Spleen (tissue), 13 donors: ENCODE data around the gene PGAM2. TPM values are rescaled to one million over a fixed set of nuclear protein-coding genes. Genes with fewer than 3 reads are reported as not detected.
A peak's percentile ranks its signal among the peaks of the same experiment; 100 is the strongest.

ENCODE experiments used
- DNase-seq: peaks from one replicate; pipeline ENCODE4 v3.0.0-alpha.2; 2020
- H3K27ac ChIP-seq, 8 donors: fragments of 200-600 bp; sonication (generic) in 7 of 8; 1 replicate in 4 of 8; 2 replicates in 4 of 8; pipeline versions ENCODE4 v1.5.0 to v1.8.0; 2016 to 2021; ENCODE audit warnings: inconsistent platforms in 4 of 8, mild to moderate bottlenecking in 4 of 8, moderate library complexity in 1 of 8
- H3K27me3 ChIP-seq, 7 donors: fragments of 200-600 bp; sonication (generic) in 6 of 7; replicated peaks in 1 of 7; 1 replicate in 4 of 7; 2 replicates in 3 of 7; pipeline versions ENCODE4 v1.5.0 to v1.8.0; 2016 to 2021; ENCODE audit warnings: inconsistent platforms in 3 of 7, mild to moderate bottlenecking in 1 of 7
- H3K36me3 ChIP-seq, 6 donors: fragments of 200-600 bp; sonication (generic) in 5 of 6; 1 replicate in 4 of 6; 2 replicates in 2 of 6; pipeline versions ENCODE4 v1.5.0 to v1.8.0; 2016 to 2021; ENCODE audit warnings: inconsistent platforms in 2 of 6
- H3K4me1 ChIP-seq, 6 donors: fragments of 200-600 bp; sonication (generic) in 5 of 6; 1 replicate in 3 of 6; 2 replicates in 3 of 6; pipeline versions ENCODE4 v1.5.0 to v1.8.0; 2016 to 2021; ENCODE audit warnings: inconsistent platforms in 3 of 6
- H3K4me3 ChIP-seq, 8 donors: fragments of 200-600 bp; sonication (generic) in 7 of 8; 1 replicate in 4 of 8; 2 replicates in 4 of 8; pipeline versions ENCODE4 v1.5.0 to v1.8.0; 2016 to 2021; ENCODE audit warnings: inconsistent platforms in 4 of 8, mild to moderate bottlenecking in 4 of 8, moderate library complexity in 2 of 8
- H3K9me3 ChIP-seq, 8 donors: fragments of 200-600 bp; sonication (generic) in 7 of 8; 1 replicate in 4 of 8; 2 replicates in 4 of 8; pipeline versions ENCODE4 v1.5.0 to v1.8.0; 2016 to 2021; ENCODE audit warnings: inconsistent platforms in 4 of 8
- CTCF ChIP-seq, 11 experiments: fragments of 200-600 bp in 7 of 11; fragments of 450-650 bp in 4 of 11; sonication (generic) in 4 of 11; IDR thresholded peaks in 8 of 11; conservative IDR thresholded peaks in 3 of 11; 1 replicate in 7 of 11; 2 replicates in 4 of 11; pipeline versions ENCODE4 v1.4.0 to v1.8.0; 2016 to 2021; ENCODE audit warnings: antibody characterized with exemption in 11 of 11, inconsistent platforms in 4 of 11, mild to moderate bottlenecking in 1 of 11
- POLR2A ChIP-seq, 3 donors: fragments of 450-650 bp; IDR thresholded peaks; one replicate each; pipeline ENCODE4 v1.5.1; 2017; ENCODE audit warnings: antibody characterized with exemption in 3 of 3, mild to moderate bottlenecking in 1 of 3
- POLR2AphosphoS5 ChIP-seq, 3 donors: sonication (generic); formaldehyde crosslinking; IDR thresholded peaks; one replicate each; pipeline ENCODE4 v1.5.1; 2017; ENCODE audit warnings: antibody characterized with exemption in 3 of 3
- WGBS, 5 donors: extraction: QIAGEN DNeasy Blood & Tissue Kit in 3 of 5; methylation state at CpG; one replicate each; pipeline versions ENCODE4 v1.1.5 to v1.1.7; 2013 to 2018; 5-methylcytosine and 5-hydroxymethylcytosine counted together
- intact Hi-C: fragments of 100-400 bp; cut with DNase I; formaldehyde crosslinking; loops from one replicate; pipeline ENCODE4 v1.15.0; 2023; ENCODE audit warnings: low total_unique reads
- long read RNA-seq, 2 donors: transcript quantifications; one replicate each; lab custom pipeline, GENCODE V29; 2026
- polyA plus RNA-seq, 3 donors: library from polyadenylated mRNA; stranded (reverse); fragments of 200-250 nt; gene quantifications; one replicate each; pipeline ENCODE4 v1.2.1, GENCODE V29; 2013
- total RNA-seq, 7 donors: library from RNA; depleted of rRNA in 3 of 7; stranded (reverse); fragments of >200 nt in 3 of 7; fragmentation: NEBNext Ultra II Directional in 4 of 7; extraction: Animal tissue kit (Norgen Biotek cat#: 25700) in 4 of 7; gene quantifications; one replicate each; pipeline versions ENCODE4 v1.1.0 to v1.2.1, GENCODE V29; 2016 to 2021
- donor health status: healthy with polysubstance abuse.
- donor health status: DM: no; HTN: no; CAD: no; lungs with moderate emphysema.
- donor health status: DM: no; HTN: no; CAD: no.
- donor health status: Bipolar disorder and iron deficiency.
- donor health status: healthy.
- donor health status: DM: no; HTN: no; CAD: no.
- donor health status: DM: yes; HTN: yes; CAD: no.

The PGAM2 gene
- total RNA-seq (1 to 10 TPM in 4 of 7 donors, under 1 TPM in 2, not detected in 1; 0.75 to 2.8 (median 1.2) TPM), polyA plus RNA-seq (1 to 10 TPM; 1.6 to 4.0 (median 2.6) TPM)
- long read RNA-seq, donor 1 = 0 reads
- long read RNA-seq, donor 2, partial matches to known transcripts = 0 of 3 reads
- long read RNA-seq, donor 2, other reads (novel, unspliced or antisense) = 0 of 3 reads

GRCh38 chr7:44065431-44066110 lies at the start of gene PGAM2:
PGAM2 (minus strand) TSS chr7:44065567; CDS start chr7:44065529, 38 bp downstream.
- Histone ChIP-seq H3K9me3 (no peaks in the 10 kb centered on the region), H3K27me3 (no peaks in the 10 kb centered on the region), H3K4me1 (peaks cover 18 to 80% (median 59%) of the 10 kb centered on the region in 6 donors), H3K36me3 (peaks cover 0 to 29% (median 19%) of the 10 kb centered on the region in 6 donors), H3K27ac (peak within 1 kb of the TSS in 4 of 8 donors; percentile 2 to 30 (median 16)), H3K4me3 (peak within 1 kb of the TSS in 1 of 8 donors; percentile 2)
- DNase-seq = peak; percentile 79
- 26 to 39% (median 33%) methylated on average over 14 of the region's 14 CpGs for WGBS, 5 donors
- peak; percentile 49 to 74 (median 73) for TF ChIP-seq POLR2AphosphoS5 (IDR thresholded peaks at IDR 0.05)
- no peak for TF ChIP-seq CTCF (IDR thresholded peaks at IDR 0.05 in 8 of 11, conservative IDR thresholded peaks at IDR 0.05 in 3 of 11)
- intact Hi-C loops = no loop called here

GRCh38 chr7:44114586-44115310 lies 49.4 kb upstream of the PGAM2 start:
- peak; percentile 51 for DNase-seq
- Histone ChIP-seq H3K9me3 (no peaks in the 10 kb centered on the region), H3K4me1 (no peaks in the 10 kb centered on the region), H3K27ac (no peak overlapping the region), H3K27me3 (no peaks in the 10 kb centered on the region), H3K36me3 (peaks cover 0 to 100% (median 53%) of the 10 kb centered on the region in 6 donors), H3K4me3 (no peak overlapping the region)
- TF ChIP-seq POLR2AphosphoS5 (IDR thresholded peaks at IDR 0.05) = peak in 1 of 3 donors; percentile 43
- no peak for TF ChIP-seq POLR2A (IDR thresholded peaks at IDR 0.05)
- 76 to 88% (median 86%) methylated on average over 7 to 12 of the region's 12 CpGs for WGBS, 5 donors
- intact Hi-C loops = no loop called here

DNA sequence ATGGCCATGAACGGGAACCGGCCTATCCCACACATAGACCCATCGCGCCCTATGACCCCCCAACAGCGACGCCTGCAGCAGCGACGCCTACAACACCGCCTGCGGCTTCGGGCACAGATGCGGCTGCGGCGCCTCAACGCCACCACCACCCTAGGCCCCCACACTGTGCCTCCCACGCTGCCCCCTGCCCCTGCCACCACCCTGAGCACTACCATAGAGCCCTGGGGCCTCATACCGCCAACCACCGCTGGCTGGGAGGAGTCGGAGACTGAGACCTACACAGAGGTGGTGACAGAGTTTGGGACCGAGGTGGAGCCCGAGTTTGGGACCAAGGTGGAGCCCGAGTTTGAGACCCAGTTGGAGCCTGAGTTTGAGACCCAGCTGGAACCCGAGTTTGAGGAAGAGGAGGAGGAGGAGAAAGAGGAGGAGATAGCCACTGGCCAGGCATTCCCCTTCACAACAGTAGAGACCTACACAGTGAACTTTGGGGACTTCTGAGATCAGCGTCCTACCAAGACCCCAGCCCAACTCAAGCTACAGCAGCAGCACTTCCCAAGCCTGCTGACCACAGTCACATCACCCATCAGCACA lies 48.5 kb upstream of the PGAM2 start:
- no peak for DNase-seq
- Histone ChIP-seq H3K4me1 (no peaks in the 10 kb centered on the region), H3K9me3 (no peaks in the 10 kb centered on the region), H3K27me3 (no peaks in the 10 kb centered on the region), H3K27ac (no peak overlapping the region), H3K36me3 (peaks cover 0 to 100% (median 58%) of the 10 kb centered on the region in 6 donors), H3K4me3 (no peak overlapping the region)
- 91 to 95% (median 94%) methylated on average over 20 to 24 of the region's 24 CpGs for WGBS, 5 donors
- intact Hi-C loops = no loop called here
- TF ChIP-seq POLR2AphosphoS5 (IDR thresholded peaks at IDR 0.05) (peak in 1 of 3 donors; percentile 33), POLR2A (IDR thresholded peaks at IDR 0.05) (no peak)

GRCh38 chr7:44112997-44113763 lies 47.8 kb upstream of the PGAM2 start:
- intact Hi-C loops = no loop called here
- no peak overlapping the region for H3K27ac ChIP-seq
- 89 to 96% (median 95%) methylated on average over 19 to 34 of the region's 34 CpGs for WGBS, 5 donors

More at GRCh38 chr7:44112997-44113763, 47.8 kb upstream of the PGAM2 start:
- peak; percentile 69 for DNase-seq
- Histone ChIP-seq H3K4me3 (no peak overlapping the region), H3K36me3 (peaks cover 0 to 100% (median 57%) of the 10 kb centered on the region in 6 donors), H3K4me1 (no peaks in the 10 kb centered on the region), H3K27me3 (no peaks in the 10 kb centered on the region), H3K9me3 (no peaks in the 10 kb centered on the region)
- TF ChIP-seq CTCF (IDR thresholded peaks at IDR 0.05 in 8 of 11, conservative IDR thresholded peaks at IDR 0.05 in 3 of 11) (no peak), POLR2A (IDR thresholded peaks at IDR 0.05) (no peak), POLR2AphosphoS5 (IDR thresholded peaks at IDR 0.05) (peak in 2 of 3 donors; percentile 1 to 6)
